Measurements from ENCODE around the gene PKD1. TPM values are rescaled to one million over a fixed set of nuclear protein-coding genes. Genes with fewer than 3 reads are reported as not detected.

PKD1 gene
- total and polyA plus RNA-seq, 2 of the 13 experiments (the other 11 are each of a cell fraction or from before 2014, with no cell fraction given), result 22.1 to 23.0 TPM

GRCh38 chr16:2148714-2149629 lies 13.3 kb upstream of the PKD1 start (continued):
- TF ChIP-seq HIC2 (CRISPR knock-in tag; IDR thresholded peaks at IDR 0.05; ENCODE audit: low read depth), result no peak
- TF ChIP-seq FOXP4 (CRISPR knock-in tag; IDR thresholded peaks at IDR 0.05), result no peak
- TF ChIP-seq KLF15 (CRISPR knock-in tag; IDR thresholded peaks at IDR 0.05; ENCODE audit: borderline replicate concordance), result no peak
- no peak for TF ChIP-seq ZNF713 (CRISPR knock-in tag; IDR thresholded peaks at IDR 0.05)
- TF ChIP-seq ZNF556 (CRISPR knock-in tag; IDR thresholded peaks at IDR 0.05; ENCODE audit: borderline replicate concordance), result no peak
- no peak for TF ChIP-seq PREB (CRISPR knock-in tag; IDR thresholded peaks at IDR 0.05)
- TF ChIP-seq ZBTB26 (CRISPR knock-in tag; IDR thresholded peaks at IDR 0.05; ENCODE audit: borderline replicate concordance), result no peak
- TF ChIP-seq EEA1 (CRISPR knock-in tag; IDR thresholded peaks at IDR 0.05; ENCODE audit: borderline replicate concordance), result no peak
- no peak for TF ChIP-seq HDAC6 (IDR thresholded peaks at IDR 0.05; ENCODE audit: low read depth, low read length)
- no peak for TF ChIP-seq MTERF4 (CRISPR knock-in tag; IDR thresholded peaks at IDR 0.05)
- 0 out of 2 replicates have a peak, but pooled peaks have one; percentile 55 for TF ChIP-seq ZNF749 (CRISPR knock-in tag; IDR thresholded peaks at IDR 0.05; ENCODE audit: borderline replicate concordance)
- TF ChIP-seq ZNF710 (CRISPR knock-in tag; IDR thresholded peaks at IDR 0.05; ENCODE audit: borderline replicate concordance), result no peak
- TF ChIP-seq TAF15 (IDR thresholded peaks at IDR 0.05; ENCODE audit: low read depth, low read length, poor library complexity, severe bottlenecking), result peak; percentile 4
- TF ChIP-seq SIN3B (IDR thresholded peaks at IDR 0.05; ENCODE audit: low read length), result no peak
- TF ChIP-seq SNAPC5 (CRISPR knock-in tag; IDR thresholded peaks at IDR 0.05; ENCODE audit: borderline replicate concordance), result no peak
- TF ChIP-seq SNRNP70 (IDR thresholded peaks at IDR 0.05; ENCODE audit: low read depth, low read length), result no peak
- TF ChIP-seq POLR2A (IDR thresholded peaks at IDR 0.05; ENCODE audit: insufficient read depth in 1 of 2, low read depth in 2 of 2, low read length in 2 of 2), result peak in 1 of 2 experiments; percentile 50; a peak in 2 of 4 replicates
- TF ChIP-seq ZNF441 (CRISPR knock-in tag; IDR thresholded peaks at IDR 0.05; ENCODE audit: borderline replicate concordance), result no peak
